GM23338 (cell line): ENCODE results near the gene DUS2. TPM values are rescaled to one million over a fixed set of nuclear protein-coding genes. Genes with fewer than 3 reads are reported as not detected.

Experiments
- ATAC-seq: fragments of 200-7000 bp; cut with Tn5 transposase; 3 replicates; pipeline ENCODE4 v1.9.1; 2020
- DNase-seq: peaks from one replicate; pipeline ENCODE4 v3.0.0-alpha.2; 2015; ENCODE audit warnings: low spot score
- H2AFZ ChIP-seq: fragments of 200-600 bp; sonication (generic); 2 replicates; pipeline ENCODE4 v1.8.0; 2016; ENCODE audit warnings: antibody characterized with exemption, mild to moderate bottlenecking, moderate library complexity
- H3F3A ChIP-seq: fragments of 200-600 bp; sonication (generic); replicated peaks from 2 replicates; pipeline ENCODE4 v1.8.0; 2017; ENCODE audit warnings: antibody characterized with exemption, mixed run types, low read depth
- H3K27ac ChIP-seq: fragments of 200-600 bp; sonication (generic); 2 replicates; pipeline ENCODE4 v1.6.1; 2016; ENCODE audit warnings: low read depth
- H3K27me3 ChIP-seq: fragments of 200-600 bp; sonication (generic); 2 replicates; pipeline ENCODE4 v1.8.0; 2016; ENCODE audit warnings: mild to moderate bottlenecking, mixed run types, moderate library complexity; ENCODE audit not compliant: insufficient read depth
- H3K36me3 ChIP-seq: fragments of 200-600 bp; sonication (generic); 2 replicates; pipeline ENCODE4 v1.8.0; 2016; ENCODE audit warnings: mild to moderate bottlenecking; ENCODE audit not compliant: insufficient read depth
- H3K4me1 ChIP-seq: fragments of 200-600 bp; sonication (generic); 2 replicates; pipeline ENCODE4 v1.8.0; 2016; ENCODE audit warnings: mild to moderate bottlenecking, moderate library complexity; ENCODE audit not compliant: insufficient read depth
- H3K4me2 ChIP-seq: fragments of 200-600 bp; sonication (generic); 2 replicates; pipeline ENCODE4 v1.7.1; 2017; ENCODE audit warnings: mixed run types
- H3K4me3 ChIP-seq: fragments of 200-600 bp; sonication (generic); 2 replicates; pipeline ENCODE4 v1.6.1; 2016; ENCODE audit warnings: mixed run types
- H3K79me2 ChIP-seq: fragments of 200-600 bp; sonication (generic); replicated peaks from 2 replicates; pipeline ENCODE4 v1.8.0; 2017; ENCODE audit warnings: mild to moderate bottlenecking; ENCODE audit not compliant: insufficient read depth
- H3K9me2 ChIP-seq: fragments of 200-600 bp; sonication (generic); 2 replicates; pipeline ENCODE4 v1.8.0; 2017; ENCODE audit not compliant: insufficient read depth
- H4K20me1 ChIP-seq: fragments of 200-600 bp; sonication (generic); replicated peaks from 2 replicates; pipeline ENCODE4 v1.8.0; 2017; ENCODE audit warnings: mild to moderate bottlenecking; ENCODE audit not compliant: insufficient read depth
- H3K27ac Mint-ChIP-seq: 2 replicates; pipeline ENCODE4 v1.8.0; 2020; ENCODE audit warnings: inconsistent platforms, mild to moderate bottlenecking, moderate library complexity, mixed read lengths
- H3K27me3 Mint-ChIP-seq: 3 replicates; pipeline ENCODE4 v1.8.0; 2022; ENCODE audit warnings: low read depth, mild to moderate bottlenecking, moderate library complexity, mixed read lengths, inconsistent platforms; ENCODE audit not compliant: insufficient read depth, poor library complexity
- H3K36me3 Mint-ChIP-seq: 3 replicates; pipeline ENCODE4 v1.8.0; 2021; ENCODE audit warnings: low read depth, mild to moderate bottlenecking, inconsistent platforms, moderate library complexity, mixed read lengths
- H3K4me1 Mint-ChIP-seq: 3 replicates; pipeline ENCODE4 v1.8.0; 2020; ENCODE audit warnings: mild to moderate bottlenecking, inconsistent platforms, mixed read lengths
- H3K4me3 Mint-ChIP-seq: 3 replicates; pipeline ENCODE4 v1.8.0; 2021; ENCODE audit warnings: moderate library complexity, mild to moderate bottlenecking, inconsistent platforms, mixed read lengths
- H3K9me3 Mint-ChIP-seq: 3 replicates; pipeline ENCODE4 v1.8.0; 2020; ENCODE audit warnings: moderate library complexity, mild to moderate bottlenecking, inconsistent platforms, mixed read lengths
- ETS1 ChIP-seq: IDR thresholded peaks from 2 replicates; pipeline ENCODE4 v1.6.1; 2016; ENCODE audit warnings: antibody characterized with exemption
- EZH2 ChIP-seq: fragments of 200-600 bp; sonication (generic); IDR thresholded peaks from one replicate; pipeline ENCODE4 v1.8.0; 2017; ENCODE audit warnings: antibody characterized with exemption, mild to moderate bottlenecking, low read depth; ENCODE audit not compliant: unreplicated experiment
- POLR2AphosphoS5 ChIP-seq: IDR thresholded peaks from 2 replicates; pipeline ENCODE4 v1.6.1; 2016; ENCODE audit warnings: antibody characterized with exemption, low read depth
- ZNF114 ChIP-seq: fragments of 250-450 bp; sonication (Bioruptor Pico); IDR thresholded peaks from 2 replicates; pipeline ENCODE4 v1.5.0; 2020; ENCODE audit warnings: mild to moderate bottlenecking, moderate library complexity
- ZNF331 ChIP-seq: fragments of 250-450 bp; sonication (Bioruptor Pico); IDR thresholded peaks from 2 replicates; pipeline ENCODE4 v1.5.0; 2020; ENCODE audit warnings: low read depth, mild to moderate bottlenecking, moderate library complexity
- ZNF462 ChIP-seq: fragments of 250-450 bp; sonication (Bioruptor Pico); IDR thresholded peaks from 2 replicates; pipeline ENCODE4 v1.5.0; 2020; ENCODE audit warnings: mild to moderate bottlenecking, moderate library complexity
- polyA plus RNA-seq: library from polyadenylated mRNA; unstranded; fragments of >200 nt; fragmentation: Nextera tagmentation; extraction: Ambion mirVana; gene quantifications from 2 replicates; pipeline ENCODE4 v1.2.1, GENCODE V29; 2016
- total RNA-seq: library from RNA; depleted of rRNA; stranded (reverse); fragments of >200 nt; shearing (Covaris generic); gene quantifications from 2 replicates; pipeline ENCODE4 v1.2.3, GENCODE V29; 2014

Gene DUS2
- total and polyA plus RNA-seq, 2 experiments from 2014 or later = 13.3 to 26.4 TPM

- TF ChIP-seq ZNF114 (CRISPR knock-in tag) (no peak), EZH2 (no peak)
Measured at GRCh38 chr16:68083861-68084503, 60.9 kb downstream of the DUS2 start (continued).

GRCh38 chr16:68084504-68085258 lies 61.6 kb downstream of the DUS2 start:
- Mint-ChIP-seq H3K4me1 (peaks cover 18% of the 10 kb centered on the region), H3K4me3 (peak overlapping the region; percentile 86), H3K27me3 (peaks cover 12% of the 10 kb centered on the region), H3K9me3 (no peaks in the 10 kb centered on the region), H3K27ac (peak overlapping the region; percentile 94), H3K36me3 (no peaks in the 10 kb centered on the region; the same call in 2 of the 3 replicates)
- H3K79me2 ChIP-seq = peaks cover 40% of the 10 kb centered on the region
- no peaks in the 10 kb centered on the region for H3K27me3 ChIP-seq
- ATAC-seq (peak; percentile 72), DNase-seq (peak; percentile 98)
- peak overlapping the region; percentile 98 for H2AFZ ChIP-seq
- H3K9me2 ChIP-seq = no peaks in the 10 kb centered on the region
- peaks cover 19% of the 10 kb centered on the region for H3K4me1 ChIP-seq
- H3K4me2 ChIP-seq = peak overlapping the region; percentile 99
- H3K4me3 ChIP-seq = peak overlapping the region; percentile 60
- H3K36me3 ChIP-seq = no peaks in the 10 kb centered on the region
- TF ChIP-seq ETS1 (peak; percentile 31; the same call in 1 of the 2 replicates), POLR2AphosphoS5 (peak; percentile 64), ZNF331 (CRISPR knock-in tag) (no peak)
- H3K27ac ChIP-seq = peak overlapping the region; percentile 98
- H4K20me1 ChIP-seq = peaks cover 19% of the 10 kb centered on the region
- H3F3A ChIP-seq = peaks cover 9% of the 10 kb centered on the region

GRCh38 chr16:68085259-68086071 lies 62.4 kb downstream of the DUS2 start, which contains the start of gene NFATC3:
NFATC3 (plus strand) TSS chr16:68085370; CDS start chr16:68085682, 312 bp downstream.
- no peaks in the 10 kb centered on the region for H3K36me3 ChIP-seq
- peaks cover 19% of the 10 kb centered on the region for H3K4me1 ChIP-seq
- Mint-ChIP-seq H3K9me3 (no peaks in the 10 kb centered on the region), H3K27ac (peak within 1 kb of the TSS; percentile 97), H3K36me3 (no peaks in the 10 kb centered on the region; the same call in 2 of the 3 replicates), H3K4me3 (peak within 1 kb of the TSS; percentile 99), H3K4me1 (peaks cover 22% of the 10 kb centered on the region), H3K27me3 (peaks cover 12% of the 10 kb centered on the region)
- H4K20me1 ChIP-seq = peaks cover 19% of the 10 kb centered on the region
- DNase-seq (peak; percentile 35), ATAC-seq (peak; percentile 47)
- peak within 1 kb of the TSS; percentile 60 for H3K4me3 ChIP-seq
- peak within 1 kb of the TSS; percentile 98 for H2AFZ ChIP-seq
- H3F3A ChIP-seq = peaks cover 9% of the 10 kb centered on the region
- H3K27me3 ChIP-seq = no peaks in the 10 kb centered on the region
- H3K9me2 ChIP-seq = no peaks in the 10 kb centered on the region
- H3K4me2 ChIP-seq = peak within 1 kb of the TSS; percentile 99
- peaks cover 48% of the 10 kb centered on the region for H3K79me2 ChIP-seq
- H3K27ac ChIP-seq = peak within 1 kb of the TSS; percentile 98
- TF ChIP-seq EZH2 (no peak), POLR2AphosphoS5 (peak; percentile 47; the same call in 1 of the 2 replicates), ETS1 (no peak; the same call in 1 of the 2 replicates), ZNF462 (no peak)
